Neural cell (in vitro differentiated cells): ENCODE measurements around the gene ARL6IP4. TPM values are rescaled to one million over a fixed set of nuclear protein-coding genes. Genes with fewer than 3 reads are reported as not detected.

Source experiments
- H2AFZ ChIP-seq: fragments of 200-600, 300-800 bp; sonication (generic), shearing (Covaris generic); 2 replicates; pipeline ENCODE4 v1.6.0; 2014; ENCODE audit warnings: low read depth, mild to moderate bottlenecking, antibody characterized with exemption, low read length, moderate library complexity
- H3F3A ChIP-seq: fragments of 200-600 bp; shearing (Covaris generic); 2 replicates; pipeline ENCODE4 v1.6.1; 2016; ENCODE audit warnings: mild to moderate bottlenecking, moderate library complexity, mixed read lengths, antibody characterized with exemption, low read length; ENCODE audit not compliant: insufficient read depth, poor library complexity, severe bottlenecking
- H3K27ac ChIP-seq: fragments of 200-600, 300-800 bp; sonication (generic), shearing (Covaris generic); 2 replicates; pipeline ENCODE4 v1.5.1; 2014; ENCODE audit warnings: mild to moderate bottlenecking, low read length, moderate library complexity
- H3K27me3 ChIP-seq: fragments of 300-800, 200-600 bp; sonication (generic), shearing (Covaris generic); 2 replicates; pipeline ENCODE4 v1.6.0; 2014; ENCODE audit warnings: mild to moderate bottlenecking, low read depth, low read length, moderate library complexity; ENCODE audit not compliant: insufficient read depth
- H3K36me3 ChIP-seq: fragments of 300-800, 200-600 bp; sonication (generic), shearing (Covaris generic); 2 replicates; pipeline ENCODE4 v1.5.1; 2014; ENCODE audit warnings: mild to moderate bottlenecking, antibody characterized with exemption, low read length, moderate library complexity; ENCODE audit not compliant: insufficient read depth
- H3K4me2 ChIP-seq: fragments of 300-800, 200-600 bp; sonication (generic), shearing (Covaris generic); 2 replicates; pipeline ENCODE4 v1.6.0; 2014; ENCODE audit warnings: mild to moderate bottlenecking, low read length
- H3K4me3 ChIP-seq: fragments of 300-800, 200-600 bp; sonication (generic), shearing (Covaris generic); 2 replicates; pipeline ENCODE4 v1.5.1; 2014; ENCODE audit warnings: mild to moderate bottlenecking, low read length, moderate library complexity
- H3K79me2 ChIP-seq: fragments of 200-600 bp; shearing (Covaris generic); replicated peaks from 2 replicates; pipeline ENCODE4 v1.6.0; 2014; ENCODE audit warnings: mild to moderate bottlenecking, low read length, moderate library complexity; ENCODE audit not compliant: insufficient read depth
- H3K9ac ChIP-seq: fragments of 300-800, 200-600 bp; sonication (generic), shearing (Covaris generic); 2 replicates; pipeline ENCODE4 v1.6.1; 2016; ENCODE audit warnings: mild to moderate bottlenecking, low read length, mixed read lengths
- H3K9me2 ChIP-seq: fragments of 200-600 bp; shearing (Covaris generic); 2 replicates; pipeline ENCODE4 v1.6.1; 2016; ENCODE audit warnings: mild to moderate bottlenecking, low read length, mixed read lengths; ENCODE audit not compliant: insufficient read depth
- H3K9me3 ChIP-seq: fragments of 200-600, 300-800 bp; sonication (generic), shearing (Covaris generic); 2 replicates; pipeline ENCODE4 v1.6.1; 2016; ENCODE audit warnings: mild to moderate bottlenecking, mixed run types, low read length, moderate library complexity, mixed read lengths
- H4K20me1 ChIP-seq: fragments of 200-600 bp; shearing (Covaris generic); 2 replicates; pipeline ENCODE4 v1.6.1; 2016; ENCODE audit warnings: mild to moderate bottlenecking, mixed run types; ENCODE audit not compliant: insufficient read depth
- CTCF ChIP-seq: fragments of 450-650 bp; IDR thresholded peaks from 2 replicates; pipeline ENCODE4 v1.5.1; 2014; ENCODE audit warnings: antibody characterized with exemption, mild to moderate bottlenecking, moderate library complexity; ENCODE audit not compliant: poor library complexity, severe bottlenecking
- EP300 ChIP-seq: fragments of 450-650 bp; conservative IDR thresholded peaks from 2 replicates; pipeline ENCODE4 v1.6.1; 2014; ENCODE audit warnings: antibody characterized with exemption, mild to moderate bottlenecking, moderate library complexity; ENCODE audit not compliant: poor library complexity, severe bottlenecking
- EZH2 ChIP-seq: fragments of 200-600, 300-800 bp; shearing (Covaris generic), sonication (generic); IDR thresholded peaks from 2 replicates; pipeline ENCODE4 v1.6.1; 2014; ENCODE audit warnings: antibody characterized with exemption, low read length, borderline replicate concordance, mild to moderate bottlenecking; ENCODE audit not compliant: insufficient read depth, poor library complexity, severe bottlenecking
- MXI1 ChIP-seq: fragments of 450-650 bp; conservative IDR thresholded peaks from 2 replicates; pipeline ENCODE4 v1.6.1; 2014; ENCODE audit warnings: antibody characterized with exemption, mild to moderate bottlenecking; ENCODE audit not compliant: poor library complexity, severe bottlenecking
- POLR2AphosphoS5 ChIP-seq: IDR thresholded peaks from 2 replicates; pipeline ENCODE4 v1.6.1; 2012
- RAD21 ChIP-seq: fragments of 450-650 bp; conservative IDR thresholded peaks from 2 replicates; pipeline ENCODE4 v1.6.1; 2014; ENCODE audit warnings: antibody characterized with exemption, mild to moderate bottlenecking, moderate library complexity
- SMC3 ChIP-seq: fragments of 450-650 bp; conservative IDR thresholded peaks from 2 replicates; pipeline ENCODE4 v1.6.1; 2014; ENCODE audit warnings: antibody characterized with exemption, mild to moderate bottlenecking, moderate library complexity; ENCODE audit not compliant: poor library complexity
- TAF1 ChIP-seq: IDR thresholded peaks from 2 replicates; pipeline ENCODE4 v1.6.1; 2012; ENCODE audit warnings: low read depth
- polyA plus RNA-seq: library from polyadenylated mRNA; depleted of rRNA; stranded (reverse); fragments of >200 nt; gene quantifications from 2 replicates; pipeline ENCODE4 v1.2.3, GENCODE V29; 2014
- TF ChIP-seq, protein P1 (sequence below): IDR thresholded peaks from 2 replicates; pipeline ENCODE4 v1.6.1; 2012; ENCODE audit warnings: borderline replicate concordance

ARL6IP4 gene
- polyA plus RNA-seq, 1 donor from 2014 or later, result 190 TPM

DNA sequence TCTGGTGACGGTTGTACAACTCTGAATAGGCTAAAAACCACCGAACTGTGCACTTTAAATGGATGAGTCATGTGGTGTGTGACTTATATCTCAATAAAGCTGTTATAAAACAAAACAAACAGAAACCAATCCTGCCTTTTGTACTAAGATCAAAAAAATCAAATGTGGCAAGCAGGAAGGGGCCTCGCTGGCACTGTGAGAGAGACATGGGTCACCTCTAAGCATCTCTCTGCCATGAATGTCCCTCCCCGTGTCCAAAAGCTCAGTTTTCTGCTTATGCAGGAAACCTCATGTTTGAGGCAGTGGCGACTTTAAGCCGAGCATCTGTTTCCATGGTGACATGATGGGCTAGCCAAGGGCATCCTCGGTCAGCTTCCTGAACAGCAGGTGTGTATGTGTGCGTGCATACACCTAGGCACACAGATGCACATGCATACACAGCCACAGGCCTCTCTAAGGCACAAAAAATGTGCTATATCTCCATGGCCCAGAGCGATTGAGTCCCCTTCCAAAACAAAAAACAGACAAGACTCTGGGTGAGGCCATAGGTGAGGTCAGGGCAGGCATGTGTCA, 44.4 kb downstream of the ARL6IP4 start:
- Histone ChIP-seq H3K27ac (no peak overlapping the region), H4K20me1 (no peaks in the 10 kb centered on the region), H2AFZ (no peak overlapping the region), H3K4me3 (no peak overlapping the region), H3K9ac (no peak overlapping the region), H3K9me2 (no peaks in the 10 kb centered on the region), H3K9me3 (no peaks in the 10 kb centered on the region), H3F3A (no peaks in the 10 kb centered on the region), H3K79me2 (no peaks in the 10 kb centered on the region), H3K36me3 (no peaks in the 10 kb centered on the region), H3K4me2 (no peak overlapping the region), H3K27me3 (no peaks in the 10 kb centered on the region)
- no peak for TF ChIP-seq TAF1
- no peak for TF ChIP-seq MXI1
- TF ChIP-seq RAD21, result no peak
- TF ChIP-seq, protein P1, sequence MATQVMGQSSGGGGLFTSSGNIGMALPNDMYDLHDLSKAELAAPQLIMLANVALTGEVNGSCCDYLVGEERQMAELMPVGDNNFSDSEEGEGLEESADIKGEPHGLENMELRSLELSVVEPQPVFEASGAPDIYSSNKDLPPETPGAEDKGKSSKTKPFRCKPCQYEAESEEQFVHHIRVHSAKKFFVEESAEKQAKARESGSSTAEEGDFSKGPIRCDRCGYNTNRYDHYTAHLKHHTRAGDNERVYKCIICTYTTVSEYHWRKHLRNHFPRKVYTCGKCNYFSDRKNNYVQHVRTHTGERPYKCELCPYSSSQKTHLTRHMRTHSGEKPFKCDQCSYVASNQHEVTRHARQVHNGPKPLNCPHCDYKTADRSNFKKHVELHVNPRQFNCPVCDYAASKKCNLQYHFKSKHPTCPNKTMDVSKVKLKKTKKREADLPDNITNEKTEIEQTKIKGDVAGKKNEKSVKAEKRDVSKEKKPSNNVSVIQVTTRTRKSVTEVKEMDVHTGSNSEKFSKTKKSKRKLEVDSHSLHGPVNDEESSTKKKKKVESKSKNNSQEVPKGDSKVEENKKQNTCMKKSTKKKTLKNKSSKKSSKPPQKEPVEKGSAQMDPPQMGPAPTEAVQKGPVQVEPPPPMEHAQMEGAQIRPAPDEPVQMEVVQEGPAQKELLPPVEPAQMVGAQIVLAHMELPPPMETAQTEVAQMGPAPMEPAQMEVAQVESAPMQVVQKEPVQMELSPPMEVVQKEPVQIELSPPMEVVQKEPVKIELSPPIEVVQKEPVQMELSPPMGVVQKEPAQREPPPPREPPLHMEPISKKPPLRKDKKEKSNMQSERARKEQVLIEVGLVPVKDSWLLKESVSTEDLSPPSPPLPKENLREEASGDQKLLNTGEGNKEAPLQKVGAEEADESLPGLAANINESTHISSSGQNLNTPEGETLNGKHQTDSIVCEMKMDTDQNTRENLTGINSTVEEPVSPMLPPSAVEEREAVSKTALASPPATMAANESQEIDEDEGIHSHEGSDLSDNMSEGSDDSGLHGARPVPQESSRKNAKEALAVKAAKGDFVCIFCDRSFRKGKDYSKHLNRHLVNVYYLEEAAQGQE, result no peak
- no peak for TF ChIP-seq SMC3
- TF ChIP-seq CTCF, result no peak
- no peak for TF ChIP-seq EZH2
- TF ChIP-seq EP300, result no peak
- no peak for TF ChIP-seq POLR2AphosphoS5

DNA sequence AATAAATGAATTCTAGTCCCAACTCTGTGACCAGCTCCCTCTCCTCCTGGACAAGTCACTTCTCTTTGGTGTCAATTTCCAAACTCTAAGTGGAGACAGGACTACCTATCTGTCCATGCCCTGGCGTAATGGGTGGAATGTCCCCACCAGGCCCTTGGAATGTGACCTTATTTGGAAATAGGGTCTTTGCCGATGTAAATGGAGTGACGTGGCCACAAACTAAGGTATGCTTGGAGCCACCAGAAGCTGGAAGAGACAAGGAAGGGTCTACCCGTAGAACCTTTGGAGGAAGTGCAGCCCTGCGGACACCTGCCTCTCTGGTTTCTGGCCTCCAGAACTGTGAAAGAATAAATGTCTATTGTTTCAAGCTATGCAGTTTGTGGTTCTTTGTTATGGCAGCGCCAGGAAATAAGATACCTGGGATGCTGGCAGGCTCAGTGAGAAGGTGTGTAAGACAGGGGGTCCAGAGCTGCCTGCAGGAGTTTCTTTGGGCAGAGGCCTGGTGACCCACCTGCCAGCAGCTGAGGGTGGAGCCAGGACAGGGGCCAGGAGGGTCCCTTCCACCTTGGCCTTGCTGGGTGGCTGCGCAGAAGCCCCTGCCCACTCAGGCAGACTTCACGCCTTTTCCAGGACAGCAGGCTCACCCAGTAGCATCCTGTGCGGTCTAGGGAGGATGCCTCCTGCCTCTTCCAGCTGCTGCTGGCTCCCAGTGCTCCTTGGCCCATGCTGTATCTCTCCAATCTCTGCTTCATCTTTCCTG, 45.8 kb downstream of the ARL6IP4 start:
- no peak for TF ChIP-seq POLR2AphosphoS5
- TF ChIP-seq TAF1, result no peak
- no peak for TF ChIP-seq CTCF
- no peak for TF ChIP-seq SMC3
- TF ChIP-seq EZH2, result no peak
- no peak for TF ChIP-seq MXI1
- TF ChIP-seq, protein P1, result no peak
- no peak for TF ChIP-seq EP300
- no peak for TF ChIP-seq RAD21
- Histone ChIP-seq H3K27ac (no peak overlapping the region), H3K27me3 (no peaks in the 10 kb centered on the region), H3K4me2 (no peak overlapping the region), H3F3A (no peaks in the 10 kb centered on the region), H3K79me2 (no peaks in the 10 kb centered on the region), H2AFZ (no peak overlapping the region), H3K9ac (no peak overlapping the region), H3K4me3 (no peak overlapping the region), H3K36me3 (no peaks in the 10 kb centered on the region), H3K9me2 (no peaks in the 10 kb centered on the region), H4K20me1 (no peaks in the 10 kb centered on the region), H3K9me3 (no peaks in the 10 kb centered on the region)
